ENCODE results near the gene PRKCH.

The PRKCH gene

DNA sequence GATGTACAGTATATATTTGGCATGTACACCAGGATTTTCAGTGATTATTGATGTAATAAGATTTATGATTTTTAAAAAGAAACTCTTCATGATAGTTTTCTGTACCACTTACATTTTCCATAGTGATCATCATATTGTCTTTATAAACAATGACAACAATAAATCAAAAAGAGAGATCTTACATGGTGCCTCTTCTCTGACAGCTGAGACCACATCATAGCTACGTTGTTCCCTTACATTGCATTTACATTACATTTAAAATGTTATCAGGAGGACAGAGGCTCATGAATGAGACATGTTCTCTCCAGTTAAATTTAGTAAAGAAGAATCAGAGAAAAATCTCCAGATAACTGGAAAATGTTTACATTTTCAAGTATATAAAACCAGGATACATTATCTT, 112.4 kb downstream of the PRKCH start:
- DNase-seq, result no peak

DNA sequence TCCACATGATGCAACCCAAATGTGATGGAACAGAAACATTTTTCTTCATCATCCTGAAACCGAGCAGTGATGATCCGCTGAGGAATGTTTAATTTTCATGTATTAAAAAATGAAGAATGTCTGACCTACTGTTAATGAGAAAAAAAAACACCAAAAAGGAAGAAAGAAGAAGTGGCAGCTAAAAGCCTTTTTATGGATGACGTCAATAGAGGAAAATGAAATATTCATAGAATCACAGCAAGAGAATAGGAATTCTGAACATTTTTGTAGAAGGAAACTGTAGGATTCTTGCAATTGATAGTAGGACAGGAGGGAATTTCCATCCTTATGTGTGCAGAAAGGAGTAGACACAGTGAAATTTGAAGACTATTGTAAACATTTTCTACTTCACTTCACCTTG, 112.9 kb downstream of the PRKCH start:
- DNase-seq, result no peak

DNA sequence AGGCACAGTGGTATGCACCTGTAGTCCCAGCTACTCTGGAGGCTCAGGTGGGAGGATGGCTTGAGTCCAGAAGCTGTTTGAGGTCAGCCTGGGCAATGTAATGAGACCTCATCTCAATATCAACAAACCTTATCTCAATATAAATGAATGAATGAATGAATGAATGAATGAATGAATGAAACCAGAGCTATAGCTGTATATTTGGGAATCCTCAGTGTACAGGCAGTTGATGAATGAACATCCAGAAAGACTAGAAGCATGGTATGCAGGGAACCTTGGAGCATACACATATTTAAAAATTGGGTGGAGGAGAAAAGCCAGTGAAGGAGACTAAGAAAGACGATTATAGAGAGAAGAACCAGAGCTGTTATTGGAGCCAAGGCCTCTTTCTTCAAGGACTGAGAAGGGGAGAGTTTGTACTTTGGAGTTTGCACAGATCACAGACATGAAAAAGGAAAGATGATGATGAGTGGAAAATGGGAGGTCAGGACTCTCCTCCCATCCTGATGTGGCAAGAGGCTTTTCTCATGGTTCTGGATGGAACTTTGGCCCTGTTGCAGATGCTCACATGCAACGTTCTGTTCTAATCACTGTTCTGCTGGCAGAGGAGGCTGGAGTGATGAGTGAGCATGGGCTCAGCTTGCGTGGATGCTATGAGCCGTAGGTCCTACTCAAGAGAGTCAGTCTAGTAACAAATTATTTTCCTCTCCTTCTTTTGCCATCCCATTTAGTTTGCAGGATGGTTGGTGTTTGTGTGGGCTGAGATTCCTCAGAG, 114.4 kb downstream of the PRKCH start:
- no peak for DNase-seq

DNA sequence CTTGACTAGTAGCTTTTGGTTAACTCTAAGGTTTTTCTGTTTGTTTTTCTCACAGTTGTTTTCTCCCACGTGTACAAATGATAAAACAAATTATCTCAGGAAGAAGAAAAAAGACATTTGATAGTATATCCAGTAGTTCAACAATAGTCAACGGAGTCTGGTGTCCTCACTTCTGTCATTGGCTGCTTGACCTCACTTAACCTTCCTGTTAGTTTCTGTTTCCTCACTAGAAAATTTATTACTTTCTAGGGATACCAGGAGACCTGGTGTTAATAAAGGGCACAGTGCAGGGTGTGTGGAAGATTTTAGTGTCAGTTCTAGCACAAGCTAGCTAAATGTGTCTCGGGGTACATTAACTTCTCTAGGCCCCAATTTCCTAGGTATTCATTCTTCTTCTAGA, 116.0 kb downstream of the PRKCH start:
- no peak for DNase-seq

DNA sequence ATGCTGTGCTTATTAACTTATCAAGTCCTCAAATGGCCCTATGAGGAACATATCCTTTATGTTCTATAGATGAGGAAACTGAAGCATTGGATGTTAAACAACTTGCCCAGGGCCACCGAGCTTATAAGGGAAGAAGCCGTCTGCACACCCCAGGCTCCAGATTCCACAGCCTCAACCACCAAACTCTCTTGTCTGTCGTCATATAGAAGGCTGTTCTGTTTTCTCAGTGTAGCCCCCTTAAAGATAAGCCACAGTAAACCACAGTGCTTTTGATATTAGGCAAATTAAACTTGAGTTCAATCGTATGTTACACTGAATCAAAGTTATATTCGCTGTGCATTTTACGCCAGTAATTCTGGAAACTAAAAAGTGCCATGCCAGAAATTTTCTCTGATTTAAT, 116.7 kb downstream of the PRKCH start:
- DNase-seq, result no peak

DNA sequence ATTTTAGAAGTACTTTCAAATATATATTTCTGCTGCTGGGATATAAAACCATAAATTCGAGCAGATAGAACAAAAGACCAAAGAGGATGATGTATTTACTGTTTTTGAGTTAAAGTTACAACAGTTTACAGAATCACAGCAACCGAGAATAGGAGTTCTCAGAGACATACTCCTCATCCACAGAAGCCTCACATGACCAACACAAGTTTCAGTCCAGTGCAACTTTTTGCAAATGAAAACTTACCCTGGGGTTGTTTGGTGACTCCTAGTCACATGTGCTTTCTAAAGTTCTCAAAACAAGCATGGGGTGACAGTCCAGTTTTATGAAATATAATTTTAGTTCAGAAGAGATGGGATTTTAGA, 117.1 kb downstream of the PRKCH start:
- no peak for DNase-seq

DNA sequence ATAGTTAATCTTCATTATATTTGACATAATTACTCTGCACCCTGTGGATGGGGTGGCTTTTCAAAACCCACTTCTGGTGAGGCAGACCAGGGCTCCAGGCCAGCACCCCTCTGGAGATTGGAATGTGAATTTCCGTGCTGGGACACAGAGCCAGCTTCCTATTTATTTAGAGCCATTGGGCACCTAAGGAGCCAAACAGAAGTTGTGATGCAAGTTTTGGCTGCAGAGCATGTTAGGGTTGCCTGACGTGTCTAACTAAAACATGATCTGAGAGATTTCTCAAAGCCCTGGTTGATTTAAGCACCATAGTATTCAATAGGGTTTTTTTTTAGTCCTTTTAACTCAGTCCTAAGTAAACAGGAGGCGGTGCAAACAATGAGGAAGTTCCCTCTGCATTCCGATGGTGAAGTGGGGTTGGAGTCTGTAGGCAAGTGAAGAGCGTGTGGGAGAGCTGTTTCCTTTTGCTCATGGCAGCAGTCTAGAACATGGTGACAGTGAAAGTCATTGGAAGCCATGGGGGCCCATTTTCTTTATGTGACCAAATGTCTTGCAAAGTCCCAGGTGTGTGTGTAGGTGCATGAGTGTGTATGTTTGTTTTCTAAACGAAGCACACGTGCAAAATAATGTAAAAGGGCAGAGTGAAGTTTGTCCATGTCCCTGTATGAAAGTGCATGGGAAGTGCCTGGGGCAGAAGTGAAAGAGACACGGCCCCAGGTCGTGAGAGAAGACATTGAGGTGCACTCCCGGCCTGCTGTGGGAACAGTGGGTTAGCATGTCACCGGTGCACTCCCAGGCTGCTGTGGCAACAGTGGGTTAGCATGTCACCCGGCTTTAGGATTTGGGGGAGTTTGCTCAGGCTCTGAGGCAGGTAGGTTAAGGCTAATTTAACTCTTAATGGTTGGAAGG, 117.7 kb downstream of the PRKCH start:
- DNase-seq, result peak; percentile 6

DNA sequence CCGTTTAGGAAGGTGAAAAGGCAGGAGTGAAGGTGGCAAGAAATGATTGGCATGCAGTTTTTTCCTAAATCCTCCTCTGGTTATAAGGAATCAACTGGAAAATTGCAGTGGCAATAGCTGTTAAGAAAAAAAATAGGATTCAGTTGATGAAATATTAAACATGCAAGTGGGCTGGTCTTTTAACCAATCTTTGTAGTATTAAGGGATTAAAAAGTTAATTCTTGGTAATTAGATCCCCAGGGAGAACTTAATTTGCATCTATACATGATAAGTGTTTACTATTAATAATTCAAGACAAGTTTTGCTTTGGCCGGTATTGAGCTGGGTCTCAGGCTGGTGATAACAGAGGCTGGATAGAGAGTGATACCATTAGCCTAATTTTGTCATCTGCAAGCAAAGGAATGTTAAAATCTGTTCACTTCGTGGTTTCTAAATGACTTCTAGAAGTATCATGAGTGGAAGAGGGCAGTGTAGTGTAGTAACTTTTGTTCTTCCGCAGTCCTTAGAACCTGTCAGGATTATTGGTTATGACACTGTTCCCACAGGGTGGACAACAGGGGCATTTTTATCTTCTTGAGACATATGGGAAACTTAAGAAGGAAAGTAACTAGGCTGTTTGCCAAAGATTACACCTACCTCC, 118.5 kb downstream of the PRKCH start:
- no peak for DNase-seq

DNA sequence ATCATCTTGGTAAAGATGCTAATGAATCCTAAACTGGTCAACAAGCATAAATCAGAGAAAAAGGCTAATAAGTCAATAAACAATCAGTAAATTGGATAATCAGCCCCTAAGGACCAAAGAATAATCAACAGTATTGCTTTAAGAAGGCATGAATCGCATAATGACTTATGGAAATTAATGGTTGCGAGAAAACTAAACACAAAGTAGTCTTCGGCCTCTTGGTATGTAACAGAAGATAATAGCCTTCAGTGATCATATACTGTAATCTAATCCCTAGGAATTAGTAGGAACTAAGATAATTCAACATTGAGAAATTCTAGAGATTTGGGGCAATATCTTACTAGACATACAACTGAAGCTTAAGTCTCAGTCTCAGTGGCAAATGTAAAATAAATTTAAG, 122.1 kb downstream of the PRKCH start:
- DNase-seq, result no peak

DNA sequence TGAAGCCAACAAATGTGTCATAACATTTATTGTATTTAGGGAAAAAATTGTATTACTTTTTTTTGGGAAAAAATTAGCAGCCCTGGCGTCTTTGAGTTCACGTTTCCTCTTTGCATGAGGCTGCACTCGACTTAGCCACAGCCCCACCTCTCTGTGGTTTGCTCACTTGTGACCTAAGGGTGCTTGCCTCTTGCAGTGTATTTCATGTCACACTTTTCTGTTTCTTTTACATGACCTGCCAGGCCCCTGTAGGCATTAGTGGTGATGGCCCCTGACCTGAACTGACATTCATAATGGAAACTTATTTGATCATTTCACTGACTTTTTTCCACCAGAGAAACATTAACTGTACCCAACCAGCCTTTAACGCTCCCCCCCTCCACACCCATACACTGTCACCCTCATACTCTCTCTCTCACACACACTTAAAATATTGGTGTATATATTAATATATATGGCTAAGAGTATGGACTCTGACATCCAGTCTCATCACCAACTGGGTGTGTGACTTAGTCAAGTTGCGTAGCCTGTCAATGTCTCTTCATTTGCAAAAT, 122.9 kb downstream of the PRKCH start:
- DNase-seq, result peak; percentile 14

DNA sequence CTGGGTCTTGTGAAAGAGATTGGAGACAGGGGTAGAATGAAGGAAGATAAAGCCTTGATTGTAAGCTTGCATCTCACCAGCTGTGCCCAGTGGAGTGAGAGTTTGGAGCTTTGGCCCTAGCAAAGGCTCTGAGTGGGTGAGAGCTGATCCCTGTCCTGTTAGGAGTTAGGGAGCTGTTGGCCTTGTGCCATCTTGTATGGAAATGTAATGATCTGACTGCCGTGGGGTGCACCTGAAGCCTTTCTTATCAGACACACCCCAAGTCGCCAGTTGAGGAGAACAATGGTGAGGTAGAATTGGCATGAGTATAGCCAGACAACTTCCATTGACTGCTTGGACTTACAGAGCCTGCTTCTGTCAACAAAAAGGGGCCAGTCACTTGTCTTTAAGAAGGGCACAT, 130.1 kb downstream of the PRKCH start:
- DNase-seq, result no peak

DNA sequence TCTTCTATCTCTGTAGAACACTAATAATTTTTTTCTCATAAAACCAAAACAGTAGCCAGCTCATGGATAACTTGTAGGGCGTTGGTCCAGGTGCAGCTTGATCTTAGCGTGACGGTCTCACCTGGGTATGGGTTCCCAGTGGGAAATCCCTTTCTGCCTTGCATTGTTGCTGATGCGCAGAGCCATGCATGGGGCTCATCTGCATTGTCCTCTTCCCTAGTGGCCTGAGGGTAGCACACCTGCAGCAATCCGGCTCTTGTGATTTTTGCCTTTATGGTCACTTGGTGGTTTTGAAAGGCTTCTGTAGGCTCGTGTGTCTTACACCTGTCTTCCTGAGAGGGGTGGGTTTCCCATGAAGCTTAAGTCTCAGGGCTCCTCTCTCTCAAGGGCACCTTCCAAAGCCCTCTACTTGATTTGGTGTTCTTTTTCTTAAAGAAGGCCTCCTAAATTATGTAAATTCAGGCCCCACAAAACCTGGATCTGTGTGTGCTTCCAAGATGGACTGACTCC, 130.6 kb downstream of the PRKCH start:
- no peak for DNase-seq

DNA sequence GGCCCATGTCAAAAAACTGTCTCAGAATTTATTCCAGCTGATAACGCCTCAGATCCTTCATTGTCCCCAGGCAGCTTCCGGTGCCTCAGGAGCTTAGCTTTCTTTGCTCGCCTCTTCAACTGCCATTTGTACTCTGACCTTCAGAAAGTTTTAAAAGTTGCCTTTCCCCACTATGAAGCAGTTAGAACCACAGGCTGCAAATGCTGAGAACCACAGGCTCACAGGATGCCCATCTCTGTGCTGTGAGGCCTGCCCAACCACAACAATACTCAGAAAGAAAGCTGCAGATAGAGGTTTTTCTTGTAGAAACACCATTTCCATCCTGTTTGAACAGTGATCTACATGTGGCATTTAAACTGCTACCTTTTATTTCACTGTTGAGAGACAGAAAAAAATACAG, 131.1 kb downstream of the PRKCH start:
- DNase-seq, result no peak

DNA sequence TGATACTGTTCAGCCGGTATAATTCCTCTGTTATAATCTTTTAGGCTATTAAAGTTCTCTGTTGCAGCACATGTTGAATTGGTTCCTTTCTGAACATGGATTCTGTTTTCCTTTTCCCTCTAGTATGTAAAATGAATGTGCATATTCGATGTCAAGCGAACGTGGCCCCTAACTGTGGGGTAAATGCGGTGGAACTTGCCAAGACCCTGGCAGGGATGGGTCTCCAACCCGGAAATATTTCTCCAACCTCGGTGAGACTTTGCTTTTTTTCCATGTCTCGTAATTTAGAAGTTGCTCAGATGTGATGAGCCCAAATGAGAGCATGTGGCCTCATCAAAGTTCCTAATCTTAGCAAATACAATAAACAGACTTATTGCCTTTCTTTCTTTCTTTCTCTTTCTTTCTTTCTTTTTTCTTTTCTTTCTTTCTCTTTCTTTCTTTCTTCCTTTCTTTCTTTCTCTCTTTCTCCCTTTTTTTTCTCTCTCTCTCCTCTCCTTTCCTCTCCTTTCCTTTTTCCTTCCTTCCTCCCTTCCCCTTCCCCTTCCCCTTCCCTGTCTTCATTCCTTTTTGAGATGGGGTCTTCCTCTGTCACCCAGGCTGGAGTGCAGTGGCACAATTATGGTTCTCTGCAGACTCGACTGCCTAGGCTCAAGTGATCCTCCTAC, 131.9 kb downstream of the PRKCH start:
- DNase-seq, result no peak

DNA sequence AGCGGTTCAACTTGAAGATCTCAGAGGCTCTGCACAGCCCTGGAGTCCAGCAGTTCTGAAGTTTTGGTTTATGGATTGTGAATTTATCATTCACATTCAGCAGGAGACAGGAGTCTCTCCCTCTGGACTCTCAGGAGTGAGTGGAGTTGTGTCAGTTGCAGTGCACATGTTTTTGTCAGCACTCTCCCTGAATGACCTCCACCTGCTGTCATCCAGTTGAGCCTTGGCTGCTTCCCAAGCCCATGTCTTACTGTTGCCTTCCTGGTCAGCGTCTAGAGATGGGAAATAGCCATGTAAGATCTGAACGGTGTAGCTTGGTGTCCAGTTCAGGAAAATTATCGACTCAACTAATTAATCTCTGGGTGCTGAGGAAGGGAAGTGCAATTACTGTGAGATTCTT, 133.2 kb downstream of the PRKCH start:
- no peak for DNase-seq

DNA sequence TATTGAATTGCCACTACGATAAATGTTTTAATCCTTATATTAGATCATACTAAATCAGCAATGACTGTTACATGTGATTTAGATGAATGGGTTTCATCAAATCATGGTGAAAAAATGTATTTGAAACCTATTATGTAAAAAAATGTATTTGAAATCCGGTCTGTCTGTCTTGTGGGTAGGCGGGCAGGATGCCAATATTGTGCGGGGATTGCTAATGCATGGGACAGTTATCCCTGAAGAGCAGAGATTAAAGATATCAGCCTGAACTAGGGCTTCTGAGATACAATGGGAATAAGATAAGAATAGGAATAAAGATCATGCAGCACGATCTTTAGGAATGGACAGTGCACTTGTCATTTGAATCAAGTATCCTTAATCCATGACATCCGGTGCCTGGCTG, 134.0 kb downstream of the PRKCH start:
- DNase-seq, result no peak

DNA sequence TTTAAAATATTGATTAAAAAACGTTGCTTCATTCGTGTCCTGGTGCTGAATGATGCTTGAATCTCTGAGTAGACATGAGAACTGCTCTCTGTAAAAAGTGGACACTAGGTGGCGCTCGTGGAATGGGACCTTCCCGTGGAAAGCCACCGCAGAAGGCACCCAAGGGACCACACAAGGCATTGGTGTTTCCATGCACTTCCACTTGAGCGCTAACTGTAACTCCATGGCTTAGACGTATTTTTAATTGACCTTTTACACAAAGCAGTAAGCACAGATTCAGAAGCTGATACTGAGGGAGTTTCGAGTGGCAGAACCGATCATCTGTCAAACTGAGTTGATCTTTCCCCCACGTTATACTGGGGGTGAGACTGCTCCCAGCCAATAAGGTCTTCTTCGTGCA, 135.3 kb downstream of the PRKCH start:
- DNase-seq, result peak; percentile 81

DNA sequence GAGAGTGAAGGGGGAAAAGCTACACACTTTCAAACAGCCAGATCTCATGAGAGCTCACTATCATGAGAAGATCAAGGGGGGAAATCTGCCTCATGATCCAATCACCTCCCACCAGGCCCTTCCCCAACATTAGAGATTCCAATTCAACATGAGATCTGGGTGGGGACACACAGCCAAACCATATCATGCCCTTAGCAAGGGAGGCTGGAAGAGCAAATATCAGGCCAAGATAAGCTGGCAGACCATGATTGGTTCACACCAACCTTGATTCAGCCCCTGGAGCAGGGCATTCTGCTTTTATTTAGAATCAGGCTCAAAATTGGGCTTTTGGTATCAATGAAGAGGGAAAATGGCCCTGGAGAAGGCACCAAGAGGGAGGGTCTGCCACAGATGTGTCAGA, 137.4 kb downstream of the PRKCH start:
- DNase-seq, result no peak

DNA sequence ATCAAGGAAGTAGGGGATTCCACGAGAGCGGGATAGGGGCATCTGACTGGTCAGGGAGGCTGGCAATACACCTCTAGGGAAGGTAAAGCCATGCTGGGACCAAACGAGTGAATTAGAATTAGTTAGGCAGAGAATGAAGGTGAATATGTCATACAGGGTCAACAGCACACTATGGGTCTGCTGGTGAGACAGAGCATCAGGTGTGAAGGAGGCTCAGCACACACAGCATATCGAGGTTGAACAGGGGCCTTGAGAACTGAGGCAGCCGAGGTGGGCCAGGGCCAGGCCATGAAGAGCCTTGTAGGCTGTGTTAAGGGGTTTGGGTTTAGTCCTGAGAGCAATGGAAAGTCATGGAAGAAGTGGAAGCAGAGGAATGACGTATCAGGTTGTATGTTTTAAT, 137.8 kb downstream of the PRKCH start:
- no peak for DNase-seq

DNA sequence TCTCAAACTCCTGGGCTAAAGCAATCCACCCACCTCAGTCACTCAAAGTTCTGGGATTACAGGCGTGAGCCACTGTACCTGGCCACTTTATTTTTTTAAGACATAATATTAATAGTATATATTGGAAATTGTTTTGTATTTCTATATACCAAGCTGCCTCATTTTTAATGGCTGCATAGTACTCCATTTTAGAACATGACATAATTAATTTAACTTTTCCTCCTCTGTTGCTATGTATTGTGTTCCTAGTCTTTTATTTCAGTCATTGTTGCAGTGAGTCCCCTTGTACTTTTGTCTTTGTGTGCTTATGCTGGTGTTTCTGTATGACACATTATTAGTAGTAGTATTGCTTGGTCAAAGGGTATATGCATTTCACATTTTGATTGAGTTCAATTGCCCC, 138.7 kb downstream of the PRKCH start:
- DNase-seq, result no peak

DNA sequence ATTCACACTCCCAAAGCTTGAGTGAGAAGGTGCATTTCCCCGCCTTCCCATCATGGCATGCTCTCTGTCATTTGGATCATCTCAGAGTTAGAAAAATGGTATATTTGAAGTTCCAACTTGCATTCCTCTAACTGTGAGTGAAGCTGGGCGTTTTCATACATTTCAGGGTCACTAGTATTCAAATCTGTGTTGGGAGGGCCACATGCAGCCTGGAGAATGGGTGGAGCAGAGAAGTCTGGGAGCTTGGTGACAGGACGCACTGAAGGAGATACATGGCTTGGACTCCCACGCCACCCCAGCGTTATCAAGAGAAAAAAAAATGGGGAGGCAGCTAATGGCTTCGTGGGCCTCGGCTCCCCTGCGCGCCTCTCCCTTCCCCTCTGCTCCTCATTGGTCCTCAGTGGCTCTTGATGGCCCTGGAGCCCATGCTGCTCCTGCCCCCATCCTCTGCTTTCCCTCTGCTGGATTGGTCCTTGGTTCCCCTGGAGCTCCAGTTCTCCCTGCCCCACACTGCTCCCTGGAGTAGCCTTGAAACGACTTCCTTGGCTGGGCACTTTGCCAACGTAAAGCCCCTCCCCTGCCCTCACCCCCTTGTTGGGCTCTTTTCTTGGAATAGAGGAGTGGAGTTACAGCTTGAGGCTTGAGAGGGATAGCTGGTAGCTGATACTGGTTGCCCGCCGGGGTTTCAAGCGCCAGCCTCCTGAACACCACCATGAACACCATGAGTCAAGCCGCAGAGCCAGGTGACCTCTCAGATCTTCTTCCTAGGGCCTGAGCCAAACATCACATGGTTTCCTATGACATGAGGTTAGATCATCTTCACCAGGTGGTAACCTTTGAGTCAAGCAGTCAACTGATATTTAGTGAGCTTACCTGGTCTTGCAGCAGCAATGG, 139.6 kb downstream of the PRKCH start:
- DNase-seq, result no peak

DNA sequence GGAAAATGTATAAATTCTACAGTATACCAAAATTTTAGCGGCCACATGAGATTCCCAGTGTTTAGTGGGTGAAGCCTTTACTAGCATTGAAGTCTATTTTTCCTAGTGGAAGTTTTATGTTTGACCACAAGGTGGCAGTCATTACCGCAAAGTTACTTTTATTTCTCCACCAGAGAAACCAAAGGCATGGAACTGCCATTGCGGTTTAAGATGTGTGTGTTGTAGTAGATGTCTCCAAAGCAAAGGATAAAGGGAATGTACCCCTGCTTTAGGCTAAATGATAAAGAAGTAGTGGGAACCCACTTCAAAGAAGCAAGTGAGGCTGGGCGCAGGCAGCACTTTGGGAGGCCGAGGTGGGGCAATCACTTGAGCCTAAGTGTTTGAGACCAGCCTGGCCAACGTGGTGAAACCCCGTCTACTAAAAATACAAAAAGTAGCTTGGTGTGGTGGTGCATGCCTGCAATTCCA, 140.5 kb downstream of the PRKCH start:
- DNase-seq, result peak; percentile 39
